ENCODE measurements around the gene KCNJ14.

KCNJ14 gene

GRCh38 chr19:48500830-48501493 lies 45.6 kb downstream of the KCNJ14 start:
- TF ChIP-seq CTCF (IDR thresholded peaks at IDR 0.05; ENCODE audit: low read depth, low read length, missing control alignments): no peak
- peak overlapping the region; percentile 20 for H3K4me3 ChIP-seq (ENCODE audit: low read depth, low read length)

GRCh38 chr19:48501494-48502349 lies 46.3 kb downstream of the KCNJ14 start:
- TF ChIP-seq CTCF (IDR thresholded peaks at IDR 0.05; ENCODE audit: low read depth, low read length, missing control alignments): no peak
- peak overlapping the region; percentile 20 for H3K4me3 ChIP-seq (ENCODE audit: low read depth, low read length)
- peak; percentile 70 for DNase-seq (ENCODE audit: low read depth)

More at GRCh38 chr19:48500830-48501493, 45.6 kb downstream of the KCNJ14 start:
- no peak for DNase-seq (ENCODE audit: low read depth)

GRCh38 chr19:48502350-48503018 lies 47.1 kb downstream of the KCNJ14 start:
- TF ChIP-seq CTCF (IDR thresholded peaks at IDR 0.05; ENCODE audit: low read depth, low read length, missing control alignments): no peak
- no peak for DNase-seq (ENCODE audit: low read depth)

GRCh38 chr19:48506138-48506733 lies 50.9 kb downstream of the KCNJ14 start:
- TF ChIP-seq CTCF (IDR thresholded peaks at IDR 0.05; ENCODE audit: low read depth, low read length, missing control alignments): peak; percentile 49
- no peak for DNase-seq (ENCODE audit: low read depth)
- no peak overlapping the region for H3K4me3 ChIP-seq (ENCODE audit: low read depth, low read length)

More at GRCh38 chr19:48502350-48503018, 47.1 kb downstream of the KCNJ14 start:
- H3K4me3 ChIP-seq (ENCODE audit: low read depth, low read length): peak overlapping the region; percentile 13; the same call in 1 of the 2 replicates

- H3K4me3 ChIP-seq (ENCODE audit: low read depth, low read length): no peak overlapping the region
- DNase-seq (ENCODE audit: low read depth): no peak
- TF ChIP-seq CTCF (IDR thresholded peaks at IDR 0.05; ENCODE audit: low read depth, low read length, missing control alignments): no peak
Observed at GRCh38 chr19:48507911-48508439, 52.6 kb downstream of the KCNJ14 start.

- DNase-seq (ENCODE audit: low read depth): no peak
- H3K4me3 ChIP-seq (ENCODE audit: low read depth, low read length): no peak overlapping the region
- no peak for TF ChIP-seq CTCF (IDR thresholded peaks at IDR 0.05; ENCODE audit: low read depth, low read length, missing control alignments)
Observed at GRCh38 chr19:48508729-48509411, 53.5 kb downstream of the KCNJ14 start.
